HG03045 (cell line): ENCODE measurements around the gene EPN2.

Source experiments
- ATAC-seq: cut with Tn5 transposase; IDR thresholded peaks from one replicate; pipeline ENCODE4 v1.9.1; 2021; ENCODE audit warnings: mild to moderate bottlenecking, moderate library complexity; ENCODE audit not compliant: unreplicated experiment

Gene EPN2

GRCh38 chr17:19290066-19290705 is 53.0 kb downstream of the EPN2 start:
- ATAC-seq: no peak

- no peak for ATAC-seq
These were observed 54.6 kb downstream of the EPN2 start for GRCh38 chr17:19291646-19292376.

GRCh38 chr17:19292377-19292711 is 55.2 kb downstream of the EPN2 start:
- no peak for ATAC-seq

GRCh38 chr17:19294443-19294842 is 57.3 kb downstream of the EPN2 start:
- no peak for ATAC-seq

GRCh38 chr17:19295473-19296135 is 58.4 kb downstream of the EPN2 start:
- no peak for ATAC-seq

GRCh38 chr17:19296786-19297778 is 59.9 kb downstream of the EPN2 start:
- no peak for ATAC-seq

- no peak for ATAC-seq
These were observed 61.5 kb downstream of the EPN2 start for GRCh38 chr17:19298569-19299213.

GRCh38 chr17:19299214-19299747 is 62.1 kb downstream of the EPN2 start:
- no peak for ATAC-seq

- ATAC-seq: no peak
These were observed 62.7 kb downstream of the EPN2 start for GRCh38 chr17:19299866-19300265.

- ATAC-seq: no peak
These were observed 64.2 kb downstream of the EPN2 start for GRCh38 chr17:19301274-19301951.

- no peak for ATAC-seq
These were observed 64.8 kb downstream of the EPN2 start for GRCh38 chr17:19301973-19302372.

GRCh38 chr17:19302791-19303331 is 65.7 kb downstream of the EPN2 start:
- ATAC-seq: no peak

- no peak for ATAC-seq
These were observed 66.2 kb downstream of the EPN2 start for GRCh38 chr17:19303367-19303776.

- ATAC-seq: no peak
These were observed 67.0 kb downstream of the EPN2 start for GRCh38 chr17:19304209-19304608.

GRCh38 chr17:19304751-19305150 is 67.6 kb downstream of the EPN2 start:
- ATAC-seq: no peak

- ATAC-seq: no peak
These were observed 68.1 kb downstream of the EPN2 start for GRCh38 chr17:19305256-19305655.

- no peak for ATAC-seq
These were observed 68.6 kb downstream of the EPN2 start for GRCh38 chr17:19305761-19306159.

GRCh38 chr17:19306160-19307111 is 69.3 kb downstream of the EPN2 start:
- ATAC-seq: peak; percentile 77
